GM10266 (cell line): ENCODE data around the gene ADGRB3.

Experiments
- DNase-seq: peaks from one replicate; pipeline ENCODE4 v3.0.0; 2012; ENCODE audit errors: extremely low spot score
- CTCF ChIP-seq: IDR thresholded peaks from 2 replicates; pipeline ENCODE4 v1.5.1; 2012; ENCODE audit warnings: mild to moderate bottlenecking, low read depth; ENCODE audit not compliant: control insufficient read depth, insufficient read depth; ENCODE audit errors: missing control alignments

The ADGRB3 gene

GRCh38 chr6:69331886-69332285 lies 696.8 kb downstream of the ADGRB3 start:
- no peak for TF ChIP-seq CTCF
- no peak for DNase-seq

- DNase-seq = no peak
- no peak for TF ChIP-seq CTCF
Observed at GRCh38 chr6:69337311-69337710, 702.2 kb downstream of the ADGRB3 start.

GRCh38 chr6:69338431-69339162 lies 703.5 kb downstream of the ADGRB3 start:
- DNase-seq = no peak
- TF ChIP-seq CTCF = no peak

- DNase-seq = no peak
- no peak for TF ChIP-seq CTCF
Observed at GRCh38 chr6:69339163-69339550, 704.1 kb downstream of the ADGRB3 start.

GRCh38 chr6:69340196-69340595 lies 705.1 kb downstream of the ADGRB3 start:
- no peak for TF ChIP-seq CTCF
- no peak for DNase-seq

- DNase-seq = no peak
- TF ChIP-seq CTCF = no peak
Observed at GRCh38 chr6:69343851-69344250, 708.8 kb downstream of the ADGRB3 start.

GRCh38 chr6:69349771-69350170 lies 714.7 kb downstream of the ADGRB3 start:
- no peak for TF ChIP-seq CTCF
- DNase-seq = no peak
